Esophagus mucosa (tissue), 1 donor: ENCODE measurements around the gene CNIH4. TPM values are rescaled to one million over a fixed set of nuclear protein-coding genes. Genes with fewer than 3 reads are reported as not detected.
"Not testable (repeated sequence)": the region's sequence is repeated elsewhere in the genome, so short reads cannot be mapped to it uniquely, and the experiment has no call there.

Experiments
- ATAC-seq: fragments of 200-7000 bp; cut with Tn5 transposase; one replicate; pipeline ENCODE4 v1.9.1; 2020
- total RNA-seq: library from RNA; stranded (reverse); gene quantifications from one replicate; pipeline ENCODE4 v1.2.4, GENCODE V29; 2023
- donor health status: DM: yes; HTN: yes; CAD: no.

Gene CNIH4
- total RNA-seq = 59.4 TPM

GRCh38 chr1:224356685-224357625 is at the start of gene CNIH4:
Gene CNIH4 (plus strand): TSS chr1:224356879. CDS start chr1:224356925, 46 bp downstream.
- peak; percentile 98 for ATAC-seq

- no peak for ATAC-seq
Measured at GRCh38 chr1:224308064-224308463, 48.6 kb upstream of the CNIH4 start.

GRCh38 chr1:224311503-224311902 is 45.2 kb upstream of the CNIH4 start:
- ATAC-seq = not testable (repeated sequence)

- ATAC-seq = no peak
Measured at GRCh38 chr1:224312025-224312424, 44.7 kb upstream of the CNIH4 start.

- no peak for ATAC-seq
Measured at GRCh38 chr1:224317383-224318045, 39.2 kb upstream of the CNIH4 start.

- no peak for ATAC-seq
Measured at GRCh38 chr1:224321706-224322105, 35.0 kb upstream of the CNIH4 start.

GRCh38 chr1:224325959-224326358 is 30.7 kb upstream of the CNIH4 start:
- no peak for ATAC-seq

GRCh38 chr1:224328644-224329043 is 28.0 kb upstream of the CNIH4 start:
- no peak for ATAC-seq

GRCh38 chr1:224329484-224329841 is 27.2 kb upstream of the CNIH4 start:
- ATAC-seq = no peak

GRCh38 chr1:224329842-224330753 is 26.6 kb upstream of the CNIH4 start, which contains the start of gene NVL:
Gene NVL (minus strand): TSS chr1:224330172. CDS start chr1:224330127, 45 bp downstream.
- ATAC-seq = peak; percentile 93

GRCh38 chr1:224331326-224331725 is 25.4 kb upstream of the CNIH4 start:
- ATAC-seq = no peak

GRCh38 chr1:224331824-224332223 is 24.9 kb upstream of the CNIH4 start:
- no peak for ATAC-seq

- ATAC-seq = peak; percentile 63
Measured at GRCh38 chr1:224333309-224333926, 23.3 kb upstream of the CNIH4 start.

GRCh38 chr1:224333939-224334786 is 22.5 kb upstream of the CNIH4 start:
- ATAC-seq = no peak

GRCh38 chr1:224338150-224338838 is 18.4 kb upstream of the CNIH4 start:
- peak; percentile 87 for ATAC-seq

GRCh38 chr1:224339442-224340033 is 17.1 kb upstream of the CNIH4 start:
- ATAC-seq = no peak

- ATAC-seq = peak; percentile 62
Measured at GRCh38 chr1:224340453-224341384, 16.0 kb upstream of the CNIH4 start.

GRCh38 chr1:224343679-224344078 is 13.0 kb upstream of the CNIH4 start:
- ATAC-seq = no peak

- no peak for ATAC-seq
Measured at GRCh38 chr1:224348137-224348536, 8.5 kb upstream of the CNIH4 start.
